NCI-H226 (cell line): ENCODE measurements around the gene HOXC10.
A peak's percentile ranks its signal among the peaks of the same experiment; 100 is the strongest.

Source experiments
- DNase-seq: peaks from one replicate; pipeline ENCODE4 v3.0.0-alpha.2; 2015

The HOXC10 gene

GRCh38 chr12:53992377-53992889 lies 7.5 kb downstream of the HOXC10 start:
- DNase-seq = no peak

GRCh38 chr12:53993162-53994008 lies 8.4 kb downstream of the HOXC10 start:
- no peak for DNase-seq

- DNase-seq = no peak
These were observed 9.0 kb downstream of the HOXC10 start for GRCh38 chr12:53994009-53994263.

- no peak for DNase-seq
These were observed 9.5 kb downstream of the HOXC10 start for GRCh38 chr12:53994264-53995001.

- no peak for DNase-seq
These were observed 10.0 kb downstream of the HOXC10 start for GRCh38 chr12:53995002-53995377.

GRCh38 chr12:53995378-53996239 lies 10.7 kb downstream of the HOXC10 start:
- DNase-seq = peak; percentile 79

- no peak for DNase-seq
These were observed 11.6 kb downstream of the HOXC10 start for GRCh38 chr12:53996240-53997203.

- no peak for DNase-seq
These were observed 12.5 kb downstream of the HOXC10 start for GRCh38 chr12:53997204-53998109.

- no peak for DNase-seq
These were observed 13.4 kb downstream of the HOXC10 start for GRCh38 chr12:53998110-53998899.

- DNase-seq = no peak
These were observed 13.9 kb downstream of the HOXC10 start for GRCh38 chr12:53998900-53999236.

GRCh38 chr12:53999559-54000115 lies 14.7 kb downstream of the HOXC10 start:
- peak; percentile 69 for DNase-seq

- DNase-seq = peak; percentile 11
These were observed 15.5 kb downstream of the HOXC10 start, which contains the start of gene HOXC9 for GRCh38 chr12:54000116-54001114. Gene HOXC9, plus strand, starts transcription at chr12:54000161. Its CDS starts 28 bp downstream, at chr12:54000189.

- DNase-seq = no peak
These were observed 16.6 kb downstream of the HOXC10 start for GRCh38 chr12:54001283-54002187.

- no peak for DNase-seq
These were observed 17.4 kb downstream of the HOXC10 start for GRCh38 chr12:54002278-54002914.

- no peak for DNase-seq
These were observed 18.0 kb downstream of the HOXC10 start for GRCh38 chr12:54002915-54003389.

GRCh38 chr12:54003625-54004024 lies 18.7 kb downstream of the HOXC10 start:
- DNase-seq = no peak
